Activated CD4-positive, CD25-positive, alpha-beta regulatory T cell (primary cell): ENCODE data around the gene GRIN2A.
"Not testable (repeated sequence)": the region's sequence is repeated elsewhere in the genome, so short reads cannot be mapped to it uniquely, and the experiment has no call there.

Experiments
- DNase-seq, 4 experiments: peaks; one replicate each; lab custom pipeline; 2025; lab: John Stamatoyannopoulos, UW

The GRIN2A gene

DNA sequence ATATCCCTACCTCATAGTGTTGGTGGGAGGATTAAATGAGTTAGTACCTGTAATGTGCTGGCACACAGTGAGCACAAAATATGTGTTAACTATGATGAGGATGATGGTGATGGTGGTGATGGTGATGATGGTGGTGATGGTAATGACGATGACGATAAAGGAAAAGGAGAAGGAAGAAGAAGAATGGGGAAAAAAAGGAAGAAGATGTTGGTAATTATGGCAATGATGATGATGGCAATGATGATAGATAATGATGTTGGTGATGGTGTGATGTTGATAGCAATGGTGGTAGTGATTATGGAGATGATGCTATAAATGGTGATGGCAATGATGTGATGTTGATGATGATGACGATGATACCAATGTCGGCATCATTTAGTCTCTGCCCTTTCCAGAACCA lies 270.2 kb downstream of the GRIN2A start:
- no peak for DNase-seq

DNA sequence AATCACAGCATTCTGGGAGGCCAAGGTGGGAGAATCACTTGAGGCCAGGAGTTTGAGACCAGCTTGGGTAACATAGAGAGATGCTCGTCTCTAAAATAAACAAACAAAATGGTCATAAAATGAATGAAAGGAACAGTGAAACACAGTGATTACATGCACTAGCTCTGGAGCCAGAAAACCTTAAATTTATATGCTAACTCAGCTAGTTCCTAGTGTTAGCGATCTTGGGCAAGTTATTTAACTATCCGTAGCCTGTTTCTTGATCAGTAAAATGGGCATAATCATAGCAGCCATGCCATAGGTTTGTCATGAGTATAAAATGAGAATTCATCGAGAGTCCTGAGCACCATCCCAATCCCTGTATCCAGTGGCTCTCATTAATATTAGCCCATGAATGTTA lies 271.0 kb downstream of the GRIN2A start:
- no peak for DNase-seq

DNA sequence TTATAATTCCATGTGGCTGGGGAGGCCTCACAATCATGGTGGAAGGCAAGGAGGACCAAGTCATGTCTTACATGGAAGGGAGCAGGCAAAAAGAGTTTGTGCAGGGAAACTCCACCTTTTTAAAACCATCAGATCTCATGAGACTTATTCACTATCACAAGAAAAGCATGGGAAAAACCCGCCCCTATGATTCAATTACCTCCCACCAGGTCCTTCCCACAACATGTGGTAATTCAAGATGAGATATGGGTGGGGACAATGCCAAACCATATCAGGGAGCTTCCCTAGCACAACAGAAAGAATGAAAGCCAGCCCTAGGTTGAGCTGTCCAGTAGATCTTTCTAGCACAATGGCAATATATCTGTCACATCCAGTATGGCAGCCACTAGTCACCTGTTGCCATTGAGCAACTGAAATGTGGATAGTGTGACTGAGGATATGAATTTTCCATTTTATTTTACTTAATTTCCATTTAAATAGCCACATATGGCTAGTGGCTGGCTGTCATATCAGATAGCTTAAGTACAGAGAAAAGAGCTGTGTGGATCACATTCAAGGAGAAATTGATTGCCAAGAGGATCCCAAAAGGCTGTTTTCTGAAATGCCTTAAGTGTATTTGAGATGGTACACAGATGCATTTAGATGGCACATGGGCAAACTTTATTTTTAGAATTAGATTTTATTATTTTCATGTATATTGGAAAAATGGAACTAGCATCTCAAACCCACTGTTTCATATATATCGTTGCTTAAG lies 273.0 kb downstream of the GRIN2A start:
- DNase-seq = no peak

DNA sequence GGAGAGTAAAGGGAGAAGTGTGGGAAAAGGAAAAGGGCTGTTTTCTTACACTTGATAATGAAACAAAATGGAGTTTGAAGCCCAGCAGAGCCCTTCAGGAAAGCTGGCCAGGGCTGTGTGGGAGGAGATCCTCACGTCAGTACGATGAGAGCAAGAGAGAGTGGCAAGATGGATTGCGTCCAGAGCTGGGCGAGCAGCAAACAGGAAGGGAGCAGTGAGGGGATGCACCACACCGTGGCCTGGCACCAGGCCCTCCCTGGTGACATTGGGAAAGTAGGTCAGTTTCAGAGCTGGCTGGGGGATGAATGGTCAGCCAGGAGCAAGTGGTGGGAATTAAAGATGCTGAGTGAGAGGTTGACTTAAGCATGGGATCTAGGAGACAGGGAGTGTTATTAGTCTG lies 273.6 kb downstream of the GRIN2A start:
- DNase-seq = no peak

DNA sequence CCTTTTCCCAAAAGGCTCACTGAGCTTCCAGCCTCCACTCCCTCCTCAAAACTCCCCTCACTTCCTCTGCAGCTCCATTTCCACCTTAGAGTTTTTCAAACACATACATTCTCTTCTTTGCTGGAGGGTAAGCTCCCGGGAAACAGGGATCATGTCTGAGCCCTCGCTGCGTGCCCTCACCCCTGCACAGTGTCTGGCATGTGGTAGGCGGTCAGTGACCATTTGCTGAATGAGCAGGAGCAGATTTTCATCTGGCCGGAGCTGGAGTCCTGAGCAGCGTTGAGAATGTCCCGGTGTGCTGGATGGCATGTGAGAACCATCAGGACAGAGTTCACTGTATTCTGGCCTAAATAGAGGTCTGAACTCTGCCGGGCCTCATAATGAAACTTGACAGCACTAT lies 274.5 kb downstream of the GRIN2A start:
- DNase-seq = no peak

DNA sequence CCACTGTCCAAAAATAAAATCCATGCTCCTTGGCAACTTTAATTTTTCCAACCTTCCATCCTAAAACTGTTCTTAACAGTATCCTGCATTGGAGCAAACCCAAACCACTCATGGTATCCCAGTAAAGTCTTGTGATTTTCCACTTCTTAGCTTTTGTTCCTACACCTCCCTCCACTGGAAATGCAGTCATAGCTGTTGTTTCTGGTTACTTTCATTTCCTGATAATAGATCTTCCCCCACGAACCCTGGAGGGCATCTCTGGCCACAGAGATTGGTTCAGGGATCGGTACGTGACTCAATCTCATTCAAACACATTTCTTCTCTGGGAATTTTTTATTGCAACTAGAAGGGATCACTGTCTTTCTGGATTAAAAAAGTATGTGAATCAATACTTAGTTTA lies 276.0 kb downstream of the GRIN2A start:
- DNase-seq = no peak

DNA sequence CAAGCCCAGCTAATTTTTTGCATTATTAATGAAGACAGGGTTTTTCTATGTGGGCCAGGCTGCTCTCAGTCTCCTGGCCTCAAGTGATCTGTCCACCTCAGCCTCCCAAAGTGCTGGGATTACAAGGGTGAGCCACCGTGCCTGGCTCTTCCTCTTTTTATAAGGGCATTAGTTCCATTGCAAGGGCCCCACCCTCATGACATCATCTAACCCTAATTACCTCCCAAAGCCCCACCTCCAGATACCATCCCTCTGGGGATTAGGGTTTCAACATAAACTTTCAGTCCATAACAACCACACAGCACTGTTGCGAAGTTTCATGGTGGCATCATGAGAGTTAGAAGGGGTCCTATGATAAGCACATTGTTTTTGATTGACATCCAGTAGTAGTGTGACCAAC lies 277.7 kb downstream of the GRIN2A start:
- DNase-seq = no peak

DNA sequence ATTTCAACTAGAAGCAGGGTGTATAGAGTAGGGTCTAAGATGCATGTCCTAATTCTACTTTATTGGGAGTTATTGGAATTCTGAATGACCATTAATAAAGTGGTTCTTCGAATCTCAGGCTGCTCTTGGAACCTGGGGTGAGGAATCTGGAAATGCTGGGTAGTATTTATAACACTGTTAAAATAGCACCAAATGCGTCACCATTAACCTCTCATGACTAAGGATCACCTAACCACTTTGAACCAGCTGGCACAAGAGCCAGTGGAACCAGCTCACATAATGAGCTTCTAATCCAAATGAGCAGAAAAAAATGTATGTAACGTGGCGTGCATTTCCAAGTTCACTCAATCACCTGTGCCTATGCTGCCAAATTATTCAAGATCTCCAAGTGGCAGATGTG lies 281.7 kb downstream of the GRIN2A start:
- DNase-seq = no peak

DNA sequence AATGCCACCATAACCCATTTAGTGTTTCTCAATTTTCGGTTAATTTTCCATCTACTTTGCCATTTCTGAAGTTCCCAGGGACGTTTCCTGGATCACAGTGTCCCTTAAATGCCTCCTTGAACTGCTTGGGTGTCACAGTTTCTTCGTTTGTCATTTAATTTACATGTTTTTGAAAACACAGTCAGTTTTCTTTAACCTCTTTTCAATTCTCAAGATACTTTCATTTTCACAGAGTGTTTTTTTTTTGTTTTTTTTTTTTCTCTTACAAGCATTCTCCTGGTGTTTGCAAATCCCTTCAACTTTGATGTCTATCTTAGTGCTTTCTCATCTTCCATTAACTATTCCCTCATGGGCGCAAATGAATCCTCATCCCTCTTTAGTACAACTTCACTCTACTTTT lies 283.7 kb downstream of the GRIN2A start:
- DNase-seq = no peak

DNA sequence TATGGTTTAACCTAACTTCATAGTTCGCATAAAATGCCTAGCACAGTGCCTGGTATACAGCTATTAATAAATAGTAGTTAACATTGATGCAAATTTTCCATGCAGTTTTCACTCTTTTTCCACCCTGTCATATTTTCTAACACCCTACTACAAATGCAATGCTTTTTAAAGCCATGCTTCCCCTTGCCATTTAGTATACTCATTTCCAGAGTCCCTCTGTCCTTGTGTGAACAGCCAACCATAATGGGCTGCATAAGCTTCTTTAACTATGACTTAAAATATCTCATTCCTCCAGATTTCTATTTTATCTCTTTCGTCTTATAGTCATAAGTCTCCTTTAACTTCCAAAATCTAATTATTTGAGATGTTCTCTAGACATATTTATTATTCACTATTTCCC lies 284.1 kb downstream of the GRIN2A start:
- no peak for DNase-seq

DNA sequence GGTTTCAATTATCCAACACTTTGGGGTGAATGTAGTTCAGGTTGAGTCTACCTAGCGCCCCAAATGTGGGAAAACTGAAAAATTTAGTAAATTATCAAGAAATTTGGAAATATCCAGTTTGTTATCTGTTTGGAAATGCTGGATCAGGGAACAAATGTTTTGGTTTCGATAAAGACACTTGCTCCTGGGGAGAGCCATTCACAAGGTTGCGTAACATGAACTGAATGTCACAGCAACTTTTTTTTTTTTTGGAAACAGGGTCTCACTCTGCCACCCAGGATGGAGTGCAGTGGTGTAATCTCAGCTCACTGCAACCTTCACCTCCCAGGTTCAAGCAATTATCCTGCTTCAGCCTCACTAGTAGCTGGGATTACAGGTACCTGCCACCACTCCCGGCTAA lies 286.4 kb downstream of the GRIN2A start:
- no peak for DNase-seq

DNA sequence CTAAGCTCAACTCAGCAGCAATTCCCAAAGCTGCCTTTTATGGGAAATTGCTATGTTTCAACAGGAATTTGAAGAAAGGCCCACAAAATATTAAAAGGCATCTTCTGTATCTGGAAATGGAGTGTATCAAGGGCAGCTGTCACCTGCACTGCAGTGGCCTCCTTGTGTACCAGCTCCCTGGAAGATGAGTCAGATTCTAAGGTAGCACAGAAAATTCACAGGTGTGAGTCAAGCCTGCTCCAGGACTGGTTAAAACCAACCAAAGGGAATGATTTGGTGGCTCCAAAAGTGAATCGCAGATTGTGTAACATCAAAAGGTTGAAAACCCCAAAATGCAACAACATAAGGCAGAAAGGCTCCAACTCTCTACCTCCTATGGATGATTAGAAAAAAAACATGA lies 296.4 kb downstream of the GRIN2A start:
- no peak for DNase-seq

DNA sequence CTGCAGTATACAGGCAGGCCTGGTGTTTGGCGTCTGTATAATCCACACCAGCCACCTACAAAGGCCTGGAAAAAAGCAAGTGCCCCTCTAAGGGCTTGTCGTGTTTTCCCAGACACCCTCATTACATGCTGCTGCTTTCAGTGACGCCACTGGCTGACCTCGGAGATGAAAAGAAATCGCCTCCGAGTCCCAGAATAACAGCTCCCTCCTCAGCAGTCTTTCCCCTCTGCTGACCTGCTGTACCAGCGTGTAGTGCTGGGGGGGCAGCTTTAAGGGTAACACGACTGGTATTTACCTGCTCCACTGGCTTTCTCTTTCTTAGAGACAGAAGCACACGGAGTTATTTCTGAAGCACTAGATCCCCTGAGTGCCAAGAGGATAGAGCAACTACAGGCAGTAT lies 296.8 kb downstream of the GRIN2A start:
- DNase-seq = no peak

DNA sequence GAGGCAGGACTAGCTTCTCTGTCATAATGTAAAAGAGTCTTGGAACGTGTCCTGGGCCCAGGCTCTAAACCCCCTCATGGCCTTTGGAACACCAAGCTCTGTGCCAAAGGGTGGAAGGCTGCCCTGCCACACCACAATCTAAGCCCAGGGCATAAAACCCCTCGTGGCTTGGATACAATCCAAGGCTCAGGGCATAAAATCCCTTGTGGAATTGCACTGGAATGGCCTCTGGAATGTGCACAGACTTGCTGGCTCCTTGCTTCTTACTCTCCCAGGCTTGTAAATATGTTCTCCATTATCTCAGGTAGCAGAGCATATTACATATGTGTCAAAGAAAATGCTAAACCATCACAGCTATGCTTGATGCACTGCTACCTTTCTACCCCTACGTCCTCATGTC lies 306.2 kb downstream of the GRIN2A start:
- DNase-seq = not testable (repeated sequence)

DNA sequence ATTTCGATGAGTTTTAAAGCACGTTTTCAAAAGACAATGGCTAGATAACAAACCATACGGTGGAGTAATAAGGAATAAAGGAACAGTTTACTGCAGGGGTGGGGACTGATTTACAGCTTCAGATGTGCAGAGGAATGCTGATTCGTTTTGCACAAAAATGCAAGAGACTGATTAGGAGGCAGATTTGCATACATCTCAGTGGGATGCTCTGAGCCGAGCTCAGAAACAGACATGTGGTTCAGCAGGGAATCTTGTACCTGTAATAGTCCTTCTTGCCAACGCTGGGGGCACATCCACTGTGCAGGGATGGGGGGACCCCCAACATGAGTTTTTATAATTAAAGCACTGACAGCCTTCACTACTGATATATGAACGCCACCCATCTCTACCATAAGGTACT lies 308.0 kb downstream of the GRIN2A start:
- no peak for DNase-seq

DNA sequence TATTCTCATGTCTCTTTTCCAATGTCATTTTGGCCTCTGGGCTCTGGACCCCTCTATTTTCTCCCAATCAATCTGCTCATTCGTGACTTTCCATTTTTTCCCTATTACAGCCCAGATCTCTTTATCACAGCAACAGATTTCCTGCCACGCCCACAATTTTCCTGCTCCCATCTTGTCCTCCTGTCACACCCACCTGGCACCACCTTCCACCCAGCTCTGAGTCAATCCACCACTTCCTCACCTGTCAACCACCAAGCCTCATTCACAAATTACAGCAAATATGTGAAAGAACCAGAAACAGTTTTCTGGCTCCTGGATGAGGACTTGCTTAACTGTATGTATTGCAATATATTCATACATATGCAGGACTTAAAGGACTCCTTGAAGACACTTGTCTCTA lies 311.3 kb downstream of the GRIN2A start:
- DNase-seq = no peak

DNA sequence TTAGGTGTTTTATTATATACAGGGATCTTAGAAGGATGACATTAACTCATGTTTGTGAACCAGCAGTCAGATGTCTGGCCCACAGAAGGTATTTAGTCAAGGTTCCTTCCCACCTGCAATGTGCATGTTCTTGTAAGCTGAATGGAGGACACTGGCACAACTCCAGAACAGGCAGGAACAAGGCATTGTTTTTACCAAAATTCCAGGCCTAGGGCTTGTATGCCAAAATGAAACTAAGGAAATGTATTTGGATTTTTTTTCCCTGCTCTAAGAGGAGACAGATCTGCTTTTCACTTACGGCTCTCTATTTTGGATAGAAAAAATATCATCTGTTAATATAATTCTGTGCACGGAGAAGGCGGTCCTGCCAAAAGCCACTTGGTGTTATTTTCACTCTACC lies 312.5 kb downstream of the GRIN2A start:
- DNase-seq = no peak

DNA sequence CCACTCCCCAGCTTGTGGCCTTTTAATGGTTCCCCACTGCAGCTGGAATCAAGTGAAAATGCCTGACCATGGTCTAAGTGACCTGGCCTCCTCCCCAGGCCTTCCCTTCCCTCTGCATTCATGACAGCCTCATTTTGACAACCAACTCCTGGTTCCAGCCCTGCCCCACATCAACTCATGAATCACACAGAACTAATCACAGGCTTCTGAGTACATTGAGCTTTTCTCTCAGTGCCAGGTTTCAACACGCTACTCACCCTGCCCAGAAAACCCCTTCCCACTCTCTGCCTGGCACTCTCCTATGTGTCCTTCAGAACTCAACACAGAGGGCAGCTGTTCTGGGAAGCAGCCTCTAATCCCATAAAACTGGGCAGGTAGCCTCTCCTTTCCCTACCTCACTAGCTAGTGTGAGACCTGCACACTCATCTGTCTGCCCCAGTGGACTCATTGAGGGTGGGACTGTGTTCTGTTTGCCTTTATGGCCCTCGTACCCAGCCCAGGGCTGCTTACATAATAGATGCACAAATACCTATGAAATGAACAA lies 313.6 kb downstream of the GRIN2A start:
- no peak for DNase-seq

DNA sequence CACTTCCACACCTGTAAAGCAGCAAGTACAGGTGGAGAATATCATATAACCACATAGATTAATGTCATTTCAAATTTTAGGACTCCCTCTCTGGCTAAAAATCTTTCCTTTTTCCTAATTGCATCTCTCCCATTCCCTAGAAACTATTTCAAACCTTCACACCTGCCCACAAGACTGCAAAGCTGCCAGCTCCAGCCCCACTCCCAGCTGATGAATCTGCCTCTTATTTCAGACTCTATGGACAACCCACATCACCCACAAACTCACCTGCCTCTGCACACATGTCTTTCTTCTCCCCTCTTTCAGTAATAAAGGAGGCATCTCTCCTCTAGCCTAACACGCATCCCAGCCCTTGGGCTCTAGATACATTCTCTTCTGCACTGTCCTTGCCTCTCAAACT lies 315.1 kb downstream of the GRIN2A start:
- DNase-seq = no peak

DNA sequence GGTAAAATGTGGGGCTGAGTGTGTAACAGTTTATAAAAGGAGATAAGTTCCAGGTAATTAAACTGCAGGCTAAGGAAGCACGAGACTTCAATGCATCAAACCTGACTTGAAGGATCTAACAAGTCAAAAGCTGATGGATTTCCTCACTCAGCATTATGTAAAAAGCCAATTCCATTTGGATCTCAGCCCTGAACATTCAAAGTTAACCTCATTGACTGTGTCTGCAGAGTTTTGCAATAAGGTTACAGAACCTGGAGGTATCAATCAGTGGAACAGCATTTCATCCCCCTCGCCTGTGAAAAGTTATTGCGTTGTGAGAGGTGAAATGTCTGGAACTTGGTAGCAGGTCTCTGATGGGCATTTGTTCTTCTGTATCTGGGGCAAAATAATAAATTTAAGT lies 317.8 kb downstream of the GRIN2A start:
- no peak for DNase-seq

DNA sequence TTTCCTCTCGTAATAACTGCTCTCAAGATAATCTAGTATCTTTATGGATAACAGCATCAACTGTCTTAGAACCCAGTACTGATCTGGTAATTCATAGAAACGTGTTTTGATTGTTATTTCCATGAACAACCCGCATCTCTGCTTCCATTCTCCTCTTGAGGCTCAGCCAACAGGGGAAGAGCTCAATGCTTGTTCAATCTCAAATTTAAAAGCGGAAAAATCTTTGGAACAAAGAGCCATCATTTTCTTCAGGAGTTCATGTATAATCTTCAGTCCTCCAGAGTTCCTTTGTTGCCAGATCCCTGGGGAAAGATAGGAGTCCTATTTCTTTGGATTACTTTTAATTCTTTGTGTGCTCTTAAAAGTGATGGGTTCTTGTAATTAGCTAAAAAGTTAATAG lies 319.9 kb downstream of the GRIN2A start:
- DNase-seq = no peak

DNA sequence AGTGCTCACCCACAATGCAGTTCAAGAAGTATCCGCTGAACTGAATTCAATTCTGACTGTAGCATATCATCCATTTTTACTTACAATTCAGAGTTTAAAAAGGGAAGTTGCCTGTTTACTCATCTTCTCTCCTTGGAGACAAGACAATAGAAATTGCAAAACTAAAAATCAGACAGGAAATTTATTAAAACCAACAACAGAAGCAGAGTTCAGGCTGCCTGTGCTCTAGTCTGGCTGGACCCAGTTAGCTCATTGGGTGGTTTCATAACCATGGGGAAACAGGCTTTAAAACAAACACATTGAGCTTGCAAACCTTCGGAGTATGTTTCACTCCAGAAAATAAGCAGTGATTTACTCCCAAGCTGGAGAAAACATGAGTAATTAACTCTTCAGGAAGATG lies 321.4 kb downstream of the GRIN2A start:
- DNase-seq = no peak

DNA sequence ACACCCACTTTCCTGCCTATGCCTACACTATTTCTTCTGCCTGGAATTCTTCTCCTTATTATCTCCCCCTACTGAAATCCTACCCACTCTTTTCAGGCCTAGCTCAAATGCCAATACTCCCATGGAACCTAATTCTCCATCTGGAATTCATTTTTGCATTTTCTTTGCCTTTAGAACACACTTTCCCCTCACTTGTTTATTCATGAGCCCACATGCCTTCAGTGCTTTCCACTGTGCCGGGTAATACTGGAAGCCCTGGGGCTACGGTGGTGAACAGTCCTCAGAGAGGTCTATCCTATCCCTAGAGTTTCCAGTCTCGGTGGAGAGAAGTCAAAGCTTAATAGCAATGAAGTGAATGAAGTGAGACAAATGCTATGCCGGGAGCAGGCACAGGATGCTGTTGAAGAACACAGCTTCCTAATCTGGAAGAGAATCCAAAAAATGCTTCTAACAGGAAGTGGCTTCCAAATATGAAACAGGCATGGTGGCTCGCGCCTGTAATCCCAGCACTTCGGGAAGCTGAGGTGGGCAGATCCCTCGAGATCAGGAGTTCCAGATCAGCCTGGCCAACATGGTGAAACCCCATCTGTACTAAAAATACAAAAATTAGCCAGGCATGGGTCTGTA lies 322.4 kb downstream of the GRIN2A start:
- DNase-seq = no peak

DNA sequence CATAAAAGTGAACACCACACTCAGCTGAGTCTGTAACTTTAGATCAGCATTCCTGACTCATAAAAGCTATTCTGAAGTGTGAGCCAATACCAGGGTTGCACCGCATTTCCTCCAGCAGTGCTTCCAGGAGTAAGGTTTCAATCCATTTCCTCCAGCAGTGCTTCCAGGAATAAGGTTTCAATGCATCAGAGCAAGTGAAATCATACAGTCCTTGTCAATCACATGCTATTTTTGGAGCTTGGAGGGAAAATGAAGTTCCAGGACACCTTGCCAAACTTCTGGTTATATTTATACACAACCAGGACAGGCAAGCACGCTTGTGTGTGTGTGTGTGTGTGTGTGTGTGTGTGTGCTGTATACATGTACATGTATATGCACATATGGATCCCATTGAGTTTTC lies 327.6 kb downstream of the GRIN2A start:
- no peak for DNase-seq
